ENCODE results near the gene TPD52L1. TPM values are rescaled to one million over a fixed set of nuclear protein-coding genes. Genes with fewer than 3 reads are reported as not detected.

The TPD52L1 gene
- total and polyA plus RNA-seq, 2 experiments from 2014 or later: 171 to 182 TPM

- Histone ChIP-seq H3K4me2 (no peak overlapping the region), H3K36me3 (replicated peaks; ENCODE audit: insufficient read depth, low read depth) (no peaks in the 10 kb centered on the region), H3K27ac (no peak overlapping the region), H3K9me3 (ENCODE audit: low read depth) (no peaks in the 10 kb centered on the region), H3K4me1 (ENCODE audit: insufficient read depth) (no peaks in the 10 kb centered on the region), H3K9me2 (replicated peaks; ENCODE audit: insufficient read depth) (no peaks in the 10 kb centered on the region), H3K4me3 (no peak overlapping the region), H4K20me1 (ENCODE audit: insufficient read depth, poor library complexity, severe bottlenecking) (no peaks in the 10 kb centered on the region), H3K27me3 (no peaks in the 10 kb centered on the region), H2AFZ (no peak overlapping the region), H3K79me2 (no peaks in the 10 kb centered on the region)
- no peak for DNase-seq (ENCODE audit: low spot score)
- WGBS (ENCODE audit: low lambda C conversion rate, missing lambda C conversion rate): 96% methylated on average over 7 of the region's 7 CpGs
- TF ChIP-seq EZH2phosphoT487 (IDR thresholded peaks at IDR 0.05; ENCODE audit: low read depth, severe bottlenecking, unreplicated experiment): no peak
Observed at GRCh38 chr6:125269328-125269985, 115.9 kb downstream of the TPD52L1 start.

- DNase-seq (ENCODE audit: low spot score): no peak
- WGBS (ENCODE audit: low lambda C conversion rate, missing lambda C conversion rate): 97% methylated on average over 4 of the region's 4 CpGs
Observed at GRCh38 chr6:125270380-125270779, 116.8 kb downstream of the TPD52L1 start.

GRCh38 chr6:125271486-125272159, 118.0 kb downstream of the TPD52L1 start:
- H3K27me3 ChIP-seq: no peaks in the 10 kb centered on the region
- no peak overlapping the region for H3K4me2 ChIP-seq
- no peak for DNase-seq (ENCODE audit: low spot score)
- TF ChIP-seq EZH2phosphoT487 (IDR thresholded peaks at IDR 0.05; ENCODE audit: low read depth, severe bottlenecking, unreplicated experiment): no peak
- TF ChIP-seq CTCF (IDR thresholded peaks at IDR 0.05; ENCODE audit: poor library complexity): no peak
- no peak for TF ChIP-seq EZH2 (IDR thresholded peaks at IDR 0.05; ENCODE audit: borderline replicate concordance)
- 100% methylated on average over 8 of the region's 8 CpGs for WGBS (ENCODE audit: low lambda C conversion rate, missing lambda C conversion rate)
- H2AFZ ChIP-seq: no peak overlapping the region
- H3K4me1 ChIP-seq (ENCODE audit: insufficient read depth): no peaks in the 10 kb centered on the region
- H3K4me3 ChIP-seq: no peak overlapping the region
- no peak overlapping the region for H3K27ac ChIP-seq
- no peaks in the 10 kb centered on the region for H4K20me1 ChIP-seq (ENCODE audit: insufficient read depth, poor library complexity, severe bottlenecking)
- no peaks in the 10 kb centered on the region for H3K9me2 ChIP-seq (replicated peaks; ENCODE audit: insufficient read depth)
- H3K36me3 ChIP-seq (replicated peaks; ENCODE audit: insufficient read depth, low read depth): no peaks in the 10 kb centered on the region
- H3K79me2 ChIP-seq: no peaks in the 10 kb centered on the region
- H3K9me3 ChIP-seq (ENCODE audit: low read depth): no peaks in the 10 kb centered on the region

More at GRCh38 chr6:125270380-125270779, 116.8 kb downstream of the TPD52L1 start:
- Histone ChIP-seq H3K9me2 (replicated peaks; ENCODE audit: insufficient read depth) (no peaks in the 10 kb centered on the region), H3K36me3 (replicated peaks; ENCODE audit: insufficient read depth, low read depth) (no peaks in the 10 kb centered on the region), H3K4me3 (no peak overlapping the region), H2AFZ (no peak overlapping the region), H3K27me3 (no peaks in the 10 kb centered on the region), H3K9me3 (ENCODE audit: low read depth) (no peaks in the 10 kb centered on the region), H3K79me2 (no peaks in the 10 kb centered on the region), H4K20me1 (ENCODE audit: insufficient read depth, poor library complexity, severe bottlenecking) (no peaks in the 10 kb centered on the region), H3K27ac (no peak overlapping the region), H3K4me2 (no peak overlapping the region), H3K4me1 (ENCODE audit: insufficient read depth) (no peaks in the 10 kb centered on the region)
- TF ChIP-seq EZH2phosphoT487 (IDR thresholded peaks at IDR 0.05; ENCODE audit: low read depth, severe bottlenecking, unreplicated experiment): no peak
- no peak for TF ChIP-seq CTCF (IDR thresholded peaks at IDR 0.05; ENCODE audit: poor library complexity)
- TF ChIP-seq EZH2 (IDR thresholded peaks at IDR 0.05; ENCODE audit: borderline replicate concordance): no peak

- 100% methylated on average over 8 of the region's 8 CpGs for WGBS (ENCODE audit: low lambda C conversion rate, missing lambda C conversion rate)
- no peak overlapping the region for H3K27ac ChIP-seq
- H3K4me3 ChIP-seq: no peak overlapping the region
- TF ChIP-seq CTCF (IDR thresholded peaks at IDR 0.05; ENCODE audit: poor library complexity) (no peak), EZH2 (IDR thresholded peaks at IDR 0.05; ENCODE audit: borderline replicate concordance) (no peak), EZH2phosphoT487 (IDR thresholded peaks at IDR 0.05; ENCODE audit: low read depth, severe bottlenecking, unreplicated experiment) (no peak)
- DNase-seq (ENCODE audit: low spot score): no peak
- H3K4me2 ChIP-seq: no peak overlapping the region
- no peaks in the 10 kb centered on the region for H3K36me3 ChIP-seq (replicated peaks; ENCODE audit: insufficient read depth, low read depth)
- no peaks in the 10 kb centered on the region for H3K79me2 ChIP-seq
- no peaks in the 10 kb centered on the region for H3K9me2 ChIP-seq (replicated peaks; ENCODE audit: insufficient read depth)
- H3K9me3 ChIP-seq (ENCODE audit: low read depth): no peaks in the 10 kb centered on the region
- H4K20me1 ChIP-seq (ENCODE audit: insufficient read depth, poor library complexity, severe bottlenecking): no peaks in the 10 kb centered on the region
- no peaks in the 10 kb centered on the region for H3K4me1 ChIP-seq (ENCODE audit: insufficient read depth)
- no peak overlapping the region for H2AFZ ChIP-seq
- no peaks in the 10 kb centered on the region for H3K27me3 ChIP-seq
Observed at GRCh38 chr6:125273251-125273650, 119.7 kb downstream of the TPD52L1 start.

Measured in hepatocyte (in vitro differentiated cells).